ENCODE data around the gene BHLHE23.
"Not testable (repeated sequence)": the region's sequence is repeated elsewhere in the genome, so short reads cannot be mapped to it uniquely, and the experiment has no call there.

Gene BHLHE23

GRCh38 chr20:63034710-63035602, 28.2 kb upstream of the BHLHE23 start:
- not testable (repeated sequence) for H3K36me3 ChIP-seq (ENCODE audit: insufficient read depth, low read length); H3K9ac ChIP-seq (ENCODE audit: low read depth, low read length); H3K9me3 ChIP-seq (ENCODE audit: control insufficient read depth, insufficient read depth, low read length)
- peaks cover 28% of the 10 kb centered on the region for H3K4me1 ChIP-seq (ENCODE audit: insufficient read depth, low read length)

DNA sequence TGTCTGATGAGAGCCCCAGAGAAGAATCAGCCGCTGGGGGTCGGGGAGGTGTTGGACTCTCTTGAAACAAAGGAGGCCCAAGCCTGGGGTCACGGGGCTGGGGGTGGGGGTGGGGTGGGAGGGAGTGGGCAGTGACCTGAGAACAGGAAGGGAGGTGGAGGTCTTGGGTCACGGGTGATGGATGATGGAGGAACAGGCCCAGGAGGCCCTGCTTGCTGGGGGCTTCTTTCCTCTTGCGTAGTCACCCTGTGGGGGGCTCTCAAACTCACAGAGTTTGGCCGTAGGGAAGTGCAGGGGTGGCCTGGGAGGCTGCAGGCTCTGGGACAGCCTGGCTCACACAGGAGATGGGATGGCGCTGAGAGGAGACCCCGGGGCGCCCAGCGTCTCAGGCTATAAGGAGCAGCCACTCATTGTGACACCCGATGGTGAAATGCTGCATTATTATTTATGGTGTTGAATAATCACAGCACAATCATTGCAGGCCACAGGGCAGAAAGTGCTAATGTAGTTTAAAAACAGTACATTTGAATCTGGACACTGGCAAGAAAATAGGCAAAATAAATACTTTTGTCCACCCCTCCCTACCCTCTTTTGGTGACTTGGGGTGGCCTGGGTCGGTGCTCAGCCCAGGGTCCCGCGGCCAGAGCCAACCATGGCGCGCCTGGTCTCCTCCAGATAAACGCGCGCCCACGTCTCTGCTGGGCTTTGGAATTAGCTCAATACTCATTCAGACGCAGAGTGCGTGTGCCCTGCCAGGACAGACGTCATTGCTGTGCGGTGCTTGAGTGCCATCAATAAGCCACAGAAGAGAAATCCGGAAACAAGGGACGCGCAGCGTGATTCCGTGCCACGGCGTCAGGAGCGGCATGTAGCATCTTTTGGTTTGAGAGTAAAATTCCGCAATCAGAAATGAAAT, 27.3 kb upstream of the BHLHE23 start:
- Histone ChIP-seq H3K36me3 (ENCODE audit: insufficient read depth, low read length) (no peaks in the 10 kb centered on the region), H3K4me1 (ENCODE audit: insufficient read depth, low read length) (peaks cover 32% of the 10 kb centered on the region), H3K9me3 (ENCODE audit: control insufficient read depth, insufficient read depth, low read length) (no peaks in the 10 kb centered on the region), H3K9ac (ENCODE audit: low read depth, low read length) (0 out of 2 replicates have a peak overlapping the region, but pooled peaks have one; percentile 1)

- Histone ChIP-seq H3K9me3 (ENCODE audit: control insufficient read depth, insufficient read depth, low read length) (no peaks in the 10 kb centered on the region), H3K4me1 (ENCODE audit: insufficient read depth, low read length) (peaks cover 32% of the 10 kb centered on the region), H3K36me3 (ENCODE audit: insufficient read depth, low read length) (no peaks in the 10 kb centered on the region), H3K9ac (ENCODE audit: low read depth, low read length) (peak overlapping the region; percentile 1; the same call in 1 of the 2 replicates)
Observed at GRCh38 chr20:63032861-63033793, 26.4 kb upstream of the BHLHE23 start.

- Histone ChIP-seq H3K36me3 (ENCODE audit: insufficient read depth, low read length) (no peaks in the 10 kb centered on the region), H3K4me1 (ENCODE audit: insufficient read depth, low read length) (peaks cover 28% of the 10 kb centered on the region), H3K9ac (ENCODE audit: low read depth, low read length) (no peak overlapping the region), H3K9me3 (ENCODE audit: control insufficient read depth, insufficient read depth, low read length) (no peaks in the 10 kb centered on the region)
Observed at GRCh38 chr20:63032026-63032800, 25.4 kb upstream of the BHLHE23 start.

DNA sequence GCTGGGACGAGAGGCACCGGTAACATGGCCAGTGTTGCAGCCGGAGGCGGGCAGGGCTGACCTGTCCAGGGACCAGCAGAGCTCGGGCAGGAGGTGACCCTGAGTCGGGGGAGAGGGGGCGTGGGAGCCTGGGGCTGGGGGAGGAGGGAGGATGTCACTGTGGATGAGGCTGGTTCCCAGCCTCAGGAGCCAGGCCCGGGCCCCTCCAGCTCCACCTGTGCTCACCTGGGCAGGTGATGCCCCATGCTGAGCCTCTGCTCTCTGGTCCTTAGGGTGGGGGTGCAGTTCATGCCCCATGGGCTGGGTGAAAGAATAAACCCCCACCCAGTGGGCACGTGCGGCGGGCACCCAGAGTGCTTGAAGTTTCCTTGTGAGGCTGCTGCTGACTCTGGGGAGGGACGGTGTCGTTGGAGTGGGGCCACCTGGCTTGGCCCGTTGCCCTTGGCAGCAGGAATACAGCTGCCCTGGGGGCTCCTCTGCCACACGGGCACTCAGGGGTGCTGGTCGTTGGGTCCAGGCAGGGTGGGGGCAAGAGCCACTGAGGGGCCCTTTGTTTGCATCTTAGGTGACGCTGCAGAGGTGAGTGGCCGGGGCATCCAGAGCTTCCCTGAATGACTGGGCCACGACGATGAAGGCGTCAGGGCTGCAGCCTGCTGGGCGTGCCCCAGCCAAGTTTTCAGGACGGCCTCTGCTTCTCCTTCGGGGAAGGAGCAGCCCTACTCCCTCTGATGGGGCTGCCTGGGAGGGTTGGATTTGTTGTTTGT, 24.7 kb upstream of the BHLHE23 start:
- Histone ChIP-seq H3K9ac (ENCODE audit: low read depth, low read length) (no peak overlapping the region), H3K4me1 (ENCODE audit: insufficient read depth, low read length) (peaks cover 23% of the 10 kb centered on the region; the same call in 1 of the 2 replicates)

GRCh38 chr20:63029358-63030121, 22.8 kb upstream of the BHLHE23 start:
- Histone ChIP-seq H3K9ac (ENCODE audit: low read depth, low read length) (no peak overlapping the region; the same call in 1 of the 2 replicates), H3K9me3 (ENCODE audit: control insufficient read depth, insufficient read depth, low read length) (no peaks in the 10 kb centered on the region), H3K36me3 (ENCODE audit: insufficient read depth, low read length) (no peaks in the 10 kb centered on the region), H3K4me1 (ENCODE audit: insufficient read depth, low read length) (peaks cover 22% of the 10 kb centered on the region; the same call in 1 of the 2 replicates)

More for the DNA sequence above, 24.7 kb upstream of the BHLHE23 start:
- H3K36me3 ChIP-seq (ENCODE audit: insufficient read depth, low read length) = no peaks in the 10 kb centered on the region
- no peaks in the 10 kb centered on the region for H3K9me3 ChIP-seq (ENCODE audit: control insufficient read depth, insufficient read depth, low read length)

DNA sequence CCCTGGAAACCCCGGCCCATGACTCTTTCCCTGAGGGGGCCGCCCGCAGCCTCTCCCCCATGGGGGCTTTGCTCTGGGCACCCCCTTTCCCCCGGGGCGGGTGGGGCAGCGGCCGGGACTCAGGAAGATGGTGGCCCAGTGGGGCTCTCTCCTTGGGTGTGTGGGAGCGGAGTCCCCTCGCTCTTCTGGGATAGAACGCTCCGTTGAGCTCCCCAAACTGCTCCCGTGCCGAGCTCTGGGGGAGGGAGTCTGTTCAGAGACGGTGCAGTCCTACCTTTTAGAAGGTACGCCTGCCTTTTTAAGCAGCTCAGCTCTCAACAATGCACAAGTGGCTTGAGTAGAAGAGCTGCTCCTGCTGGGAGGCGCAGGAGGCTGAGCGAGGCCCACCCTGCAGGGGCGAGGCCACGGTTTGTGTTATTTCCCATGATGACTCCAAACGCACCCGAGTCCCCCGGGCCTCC, 21.7 kb upstream of the BHLHE23 start:
- H3K36me3 ChIP-seq (ENCODE audit: insufficient read depth, low read length) = no peaks in the 10 kb centered on the region
- H3K9me3 ChIP-seq (ENCODE audit: control insufficient read depth, insufficient read depth, low read length) = no peaks in the 10 kb centered on the region
- peak overlapping the region; percentile 23 for H3K9ac ChIP-seq (ENCODE audit: low read depth, low read length)
- peaks cover 17% of the 10 kb centered on the region; the same call in 1 of the 2 replicates for H3K4me1 ChIP-seq (ENCODE audit: insufficient read depth, low read length)

- no peaks in the 10 kb centered on the region for H3K9me3 ChIP-seq (ENCODE audit: control insufficient read depth, insufficient read depth, low read length)
- no peaks in the 10 kb centered on the region for H3K36me3 ChIP-seq (ENCODE audit: insufficient read depth, low read length)
- H3K4me1 ChIP-seq (ENCODE audit: insufficient read depth, low read length) = peaks cover 14% of the 10 kb centered on the region; the same call in 1 of the 2 replicates
- peak overlapping the region; percentile 23; the same call in 1 of the 2 replicates for H3K9ac ChIP-seq (ENCODE audit: low read depth, low read length)
Observed at GRCh38 chr20:63027922-63028389, 21.2 kb upstream of the BHLHE23 start.

- H3K4me1 ChIP-seq (ENCODE audit: insufficient read depth, low read length) = peaks cover 12% of the 10 kb centered on the region; the same call in 1 of the 2 replicates
- H3K9me3 ChIP-seq (ENCODE audit: control insufficient read depth, insufficient read depth, low read length) = no peaks in the 10 kb centered on the region
- H3K9ac ChIP-seq (ENCODE audit: low read depth, low read length) = no peak overlapping the region
- no peaks in the 10 kb centered on the region for H3K36me3 ChIP-seq (ENCODE audit: insufficient read depth, low read length)
Observed at GRCh38 chr20:63027221-63027921, 20.6 kb upstream of the BHLHE23 start.

GRCh38 chr20:63026582-63027165, 19.9 kb upstream of the BHLHE23 start:
- Histone ChIP-seq H3K36me3 (ENCODE audit: insufficient read depth, low read length) (no peaks in the 10 kb centered on the region), H3K9ac (ENCODE audit: low read depth, low read length) (no peak overlapping the region), H3K4me1 (ENCODE audit: insufficient read depth, low read length) (peaks cover 5% of the 10 kb centered on the region; the same call in 1 of the 2 replicates), H3K9me3 (ENCODE audit: control insufficient read depth, insufficient read depth, low read length) (no peaks in the 10 kb centered on the region)
